Coronary artery (tissue), 2 donors: Measurements from ENCODE around the gene C14orf119.
A peak's percentile ranks its signal among the peaks of the same experiment; 100 is the strongest.

Source experiments
- DNase-seq: peaks from one replicate; pipeline ENCODE4 v3.0.0-alpha.2; 2017; ENCODE audit warnings: low spot score
- H3K27ac ChIP-seq, 2 donors: fragments of 200-600 bp; sonication (generic); one replicate each; pipeline ENCODE4 v1.5.1; 2016 to 2019
- H3K4me3 ChIP-seq: fragments of 200-600 bp; sonication (generic); 2 replicates; pipeline ENCODE4 v1.5.1; 2016; ENCODE audit warnings: mild to moderate bottlenecking, moderate library complexity
- TF ChIP-seq, protein P1 (sequence below): fragments of 200-600 bp; sonication (generic); IDR thresholded peaks from one replicate; pipeline ENCODE4 v1.5.1; 2019; ENCODE audit warnings: antibody characterized with exemption

Gene C14orf119

DNA sequence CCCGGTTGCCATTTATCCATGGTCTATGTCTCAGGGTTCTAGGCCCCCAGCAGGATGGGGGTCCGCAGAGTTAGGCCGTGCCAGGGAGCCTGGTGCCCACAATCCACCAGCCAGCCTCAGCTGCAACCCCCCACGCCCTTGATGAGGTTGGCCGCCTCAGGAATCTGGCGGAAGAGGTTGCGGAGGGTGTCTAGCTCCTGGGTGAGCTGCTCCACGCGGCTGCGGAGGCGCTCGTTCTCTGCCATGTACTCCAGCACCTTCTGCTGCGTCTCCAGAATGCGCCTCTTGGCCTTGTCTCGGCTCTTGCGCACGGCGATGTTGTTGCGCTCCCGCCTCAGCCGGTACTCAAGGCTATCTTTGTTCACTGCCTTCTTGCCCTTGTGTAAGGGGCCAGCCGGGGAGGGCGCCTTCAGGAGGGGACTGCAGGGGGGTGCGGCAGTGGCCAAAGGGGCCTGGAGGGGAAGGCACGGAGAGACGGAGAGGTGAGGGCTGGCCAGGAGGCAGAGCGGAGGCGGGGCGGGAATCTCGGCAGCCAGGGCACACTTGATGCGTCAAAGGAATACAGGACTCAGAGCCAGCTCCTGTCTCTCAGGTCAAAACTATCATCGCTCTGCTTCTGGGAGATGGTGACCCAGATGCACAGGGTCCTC, 22.2 kb downstream of the C14orf119 start:
- no peak overlapping the region for H3K27ac ChIP-seq
- no peak overlapping the region for H3K4me3 ChIP-seq
- TF ChIP-seq, protein P1, sequence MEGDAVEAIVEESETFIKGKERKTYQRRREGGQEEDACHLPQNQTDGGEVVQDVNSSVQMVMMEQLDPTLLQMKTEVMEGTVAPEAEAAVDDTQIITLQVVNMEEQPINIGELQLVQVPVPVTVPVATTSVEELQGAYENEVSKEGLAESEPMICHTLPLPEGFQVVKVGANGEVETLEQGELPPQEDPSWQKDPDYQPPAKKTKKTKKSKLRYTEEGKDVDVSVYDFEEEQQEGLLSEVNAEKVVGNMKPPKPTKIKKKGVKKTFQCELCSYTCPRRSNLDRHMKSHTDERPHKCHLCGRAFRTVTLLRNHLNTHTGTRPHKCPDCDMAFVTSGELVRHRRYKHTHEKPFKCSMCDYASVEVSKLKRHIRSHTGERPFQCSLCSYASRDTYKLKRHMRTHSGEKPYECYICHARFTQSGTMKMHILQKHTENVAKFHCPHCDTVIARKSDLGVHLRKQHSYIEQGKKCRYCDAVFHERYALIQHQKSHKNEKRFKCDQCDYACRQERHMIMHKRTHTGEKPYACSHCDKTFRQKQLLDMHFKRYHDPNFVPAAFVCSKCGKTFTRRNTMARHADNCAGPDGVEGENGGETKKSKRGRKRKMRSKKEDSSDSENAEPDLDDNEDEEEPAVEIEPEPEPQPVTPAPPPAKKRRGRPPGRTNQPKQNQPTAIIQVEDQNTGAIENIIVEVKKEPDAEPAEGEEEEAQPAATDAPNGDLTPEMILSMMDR = no peak
- no peak for DNase-seq

DNA sequence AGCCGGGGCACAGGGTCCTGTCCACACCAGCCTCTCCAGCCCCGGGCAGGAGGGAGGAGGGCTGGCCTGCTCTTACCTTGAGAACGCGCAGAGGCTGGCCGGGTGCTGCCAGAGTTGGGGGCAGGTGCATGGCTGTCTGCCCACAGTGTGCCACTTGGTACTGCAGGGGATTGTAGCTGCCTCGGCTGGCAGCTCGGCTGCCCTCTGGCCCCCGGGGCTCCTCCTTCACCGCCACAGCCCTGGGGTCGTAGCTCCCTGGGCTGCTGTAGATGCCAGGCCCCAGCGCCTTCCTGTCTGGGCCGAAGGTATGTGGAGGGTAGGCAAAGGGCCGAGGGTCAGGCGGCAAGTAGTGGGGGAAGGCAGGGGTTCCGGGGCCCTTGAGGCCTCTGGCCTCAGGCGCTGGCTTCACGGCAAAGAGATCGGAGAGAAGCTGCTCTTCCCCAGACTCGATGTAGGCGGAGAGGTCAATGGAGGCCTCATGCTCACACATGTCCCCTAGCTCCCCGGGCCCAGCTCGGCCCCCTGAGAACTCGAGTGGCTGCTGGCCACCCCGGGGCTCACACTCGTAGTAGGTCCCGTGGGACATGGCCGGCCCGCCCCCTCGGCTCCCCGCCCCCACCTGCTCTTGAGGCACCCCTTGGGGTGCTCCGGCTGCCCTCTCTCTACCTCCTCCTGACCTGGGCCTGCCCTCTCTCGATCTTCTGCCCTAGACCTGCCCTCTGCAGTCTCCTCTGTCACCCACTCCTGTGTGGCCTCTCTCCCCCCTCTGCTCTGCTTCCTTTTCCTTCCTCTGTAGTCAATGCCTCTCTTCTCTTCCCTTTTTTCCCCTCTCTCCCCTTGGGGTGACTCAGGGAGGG, 23.4 kb downstream of the C14orf119 start, which contains the start of gene CEBPE:
Gene CEBPE (minus strand): TSS at position 750 of the 857 bp plus-strand sequence. CDS start 164 bp downstream, at position 586.
- DNase-seq = no peak
- TF ChIP-seq, protein P1 = no peak
- Histone ChIP-seq H3K4me3 (no peak within 1 kb of the TSS), H3K27ac (no peak within 1 kb of the TSS)

DNA sequence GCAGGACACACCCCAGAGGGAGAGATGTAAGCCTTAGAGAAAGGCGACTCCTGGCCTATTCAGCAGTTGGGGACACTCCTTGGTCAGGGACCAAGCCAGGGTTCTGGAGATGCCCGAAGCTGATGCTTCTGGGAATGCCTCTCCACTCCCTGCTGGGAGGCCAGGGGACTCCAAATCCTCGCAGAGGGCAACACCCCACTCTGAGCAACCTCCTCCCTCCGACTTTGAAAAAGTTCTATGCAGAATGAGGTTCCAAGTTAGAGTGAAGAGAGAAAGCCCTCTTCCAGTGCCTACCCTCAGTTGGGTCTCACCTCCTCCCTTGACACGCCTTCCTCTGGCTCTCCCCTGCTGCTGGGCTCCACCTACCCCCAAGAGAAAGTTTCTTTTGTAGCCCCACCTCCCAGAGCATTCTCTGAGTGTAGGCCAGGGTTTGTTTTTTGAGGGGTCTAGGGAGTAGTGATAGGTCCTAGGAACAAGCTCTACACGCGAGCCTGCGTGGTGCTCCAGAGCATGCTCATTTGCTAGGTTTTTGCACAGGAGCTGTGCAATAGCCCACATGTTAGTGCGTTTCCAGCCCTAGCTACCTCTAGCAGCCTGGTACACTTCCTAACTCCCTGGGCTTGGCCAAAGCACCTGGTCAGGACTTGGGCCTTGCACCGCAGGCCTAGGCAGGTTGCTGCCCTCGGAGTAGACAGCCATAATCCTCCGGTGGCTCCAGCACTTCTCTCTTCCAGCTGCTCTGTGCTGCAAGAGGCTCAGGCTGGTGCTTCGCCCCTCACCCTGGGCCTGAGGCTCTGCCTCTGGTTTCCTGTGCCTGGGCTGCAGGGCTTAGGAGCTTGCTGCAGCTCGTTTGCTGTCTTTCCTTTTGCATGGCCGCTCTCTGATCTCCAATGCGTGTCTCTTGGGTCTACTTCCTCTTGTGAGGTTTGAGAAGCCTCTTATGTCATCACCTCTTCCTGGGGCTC, 24.3 kb downstream of the C14orf119 start:
- TF ChIP-seq, protein P1 = no peak
- no peak for DNase-seq
- no peak overlapping the region for H3K4me3 ChIP-seq
- no peak overlapping the region for H3K27ac ChIP-seq

DNA sequence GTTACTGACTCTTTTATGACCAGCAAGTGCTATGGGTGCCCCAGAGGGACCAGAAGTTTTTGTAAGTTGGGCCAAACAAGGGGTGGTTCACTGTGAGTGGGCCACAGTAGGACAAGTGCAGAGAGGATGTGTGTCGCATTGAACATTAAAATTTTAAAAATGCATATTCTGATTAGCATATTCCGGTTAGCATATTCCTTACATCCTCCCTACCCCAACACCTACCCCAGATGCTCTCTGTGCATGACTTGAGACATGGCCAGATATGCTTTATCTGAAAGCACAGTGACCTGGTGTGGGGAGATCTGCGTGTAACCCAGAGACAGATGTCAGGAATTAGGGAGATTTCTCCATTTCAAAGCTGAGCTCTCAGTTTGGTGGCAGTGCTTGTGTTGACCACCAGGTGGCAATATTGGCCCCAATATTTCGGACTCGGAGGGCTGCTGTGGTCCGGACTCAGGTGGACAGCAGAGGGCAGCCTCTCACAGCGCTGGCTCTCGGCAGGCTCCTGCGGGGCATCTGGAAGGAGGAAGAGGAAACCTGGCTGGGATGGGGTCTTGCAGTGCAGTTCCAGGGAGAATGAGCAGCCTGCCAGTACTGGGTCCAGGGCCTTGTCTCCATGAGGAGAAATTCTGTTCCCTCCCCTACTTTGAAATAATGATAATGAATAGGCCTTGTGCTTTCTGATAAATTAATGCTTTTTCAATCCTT, 25.4 kb downstream of the C14orf119 start:
- DNase-seq = peak; percentile 92
- H3K27ac ChIP-seq = peak overlapping the region in 1 of 2 donors; percentile 38
- H3K4me3 ChIP-seq = no peak overlapping the region
- TF ChIP-seq, protein P1 = peak; percentile 99

DNA sequence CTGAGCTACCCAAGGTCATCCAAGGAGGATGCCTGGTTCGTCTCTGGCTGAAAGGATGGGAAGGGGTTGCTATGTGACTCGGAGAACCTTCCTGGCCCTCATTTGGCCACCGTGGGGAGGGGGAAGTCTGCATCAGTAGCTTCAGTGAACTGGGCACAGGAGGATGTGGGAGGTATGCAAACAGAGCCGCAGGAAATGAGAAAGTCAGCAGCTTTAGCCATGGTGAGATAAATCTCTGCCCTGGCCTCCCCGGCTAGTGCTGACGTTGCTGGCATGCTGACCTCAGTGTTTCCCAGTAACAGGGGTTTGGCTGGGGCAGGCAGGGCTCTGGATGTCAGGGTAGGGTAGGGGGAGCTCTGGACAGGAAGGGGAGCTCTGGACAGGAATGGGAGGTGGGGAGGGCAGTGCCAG, 26.1 kb downstream of the C14orf119 start:
- DNase-seq = no peak
- Histone ChIP-seq H3K4me3 (no peak overlapping the region), H3K27ac (peak overlapping the region; percentile 27 to 38)
- TF ChIP-seq, protein P1 = no peak

DNA sequence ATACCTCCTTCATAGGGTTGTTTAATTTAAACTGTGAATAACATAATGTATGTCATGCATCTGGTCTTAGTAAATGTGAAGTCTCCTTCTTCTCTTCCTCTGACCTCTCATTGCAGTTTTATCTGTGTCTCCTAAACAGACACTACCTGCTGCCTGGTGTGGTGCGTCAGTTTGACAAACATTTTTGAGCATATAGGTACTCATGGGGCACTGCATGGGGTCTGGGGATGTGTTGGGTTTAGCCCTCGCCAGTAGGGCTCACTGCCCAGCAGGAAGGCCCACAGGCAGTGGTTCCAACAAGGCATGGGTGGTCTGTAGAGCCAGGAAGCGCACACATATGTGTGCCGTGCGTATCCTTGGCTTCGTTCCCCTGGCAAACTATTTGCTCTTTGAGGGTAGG, 26.8 kb downstream of the C14orf119 start:
- TF ChIP-seq, protein P1 = no peak
- no peak overlapping the region for H3K4me3 ChIP-seq
- H3K27ac ChIP-seq = no peak overlapping the region
- DNase-seq = no peak
